RKO (cell line): ENCODE measurements around the gene RIMBP3C.
"Not testable (repeated sequence)": the region's sequence is repeated elsewhere in the genome, so short reads cannot be mapped to it uniquely, and the experiment has no call there.

Source experiments
- DNase-seq: peaks from one replicate; pipeline ENCODE4 v3.0.0-alpha.2; 2016; ENCODE audit warnings: low spot score

RIMBP3C gene

DNA sequence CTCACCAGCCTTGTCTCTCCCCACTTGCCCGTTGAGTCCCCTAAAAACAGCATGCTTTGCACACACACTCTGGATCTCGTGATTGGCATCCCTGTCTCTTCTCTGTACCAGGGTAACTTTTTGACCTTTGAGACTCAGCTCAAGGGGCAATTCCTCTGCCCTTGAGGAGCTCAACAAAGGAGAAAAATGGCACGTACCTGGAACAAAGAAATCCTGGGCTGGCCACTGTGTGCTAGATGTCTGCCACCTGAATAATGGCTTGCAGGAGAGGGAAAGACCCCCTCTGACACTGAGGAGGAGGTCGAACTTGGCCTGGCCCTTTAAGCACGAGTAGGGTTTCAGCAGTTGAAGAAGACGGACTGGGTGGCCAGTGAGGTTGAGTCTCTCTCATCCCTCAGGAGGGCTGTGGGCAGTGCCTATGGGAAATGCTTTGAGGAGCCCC lies 22.1 kb upstream of the RIMBP3C start:
- DNase-seq = no peak

DNA sequence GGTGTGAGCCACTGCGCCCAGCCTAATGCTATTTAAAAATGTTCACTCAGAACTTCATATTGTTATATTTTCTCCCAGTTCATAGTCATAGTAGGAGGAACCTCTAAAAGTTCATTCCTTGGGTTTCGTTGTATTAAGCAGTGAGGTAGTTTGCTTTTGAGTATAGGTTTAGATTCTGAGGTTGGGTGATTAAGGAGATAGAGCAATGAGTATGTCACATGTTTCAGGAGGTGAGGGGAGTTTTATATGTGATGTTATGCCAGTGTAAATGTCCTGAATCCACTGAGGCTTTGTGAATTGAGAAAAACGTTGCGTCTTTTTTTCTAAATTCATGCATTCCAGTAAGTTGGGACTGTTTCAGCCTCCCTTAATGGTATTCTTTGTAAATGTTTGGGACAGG lies 20.4 kb upstream of the RIMBP3C start:
- no peak for DNase-seq

DNA sequence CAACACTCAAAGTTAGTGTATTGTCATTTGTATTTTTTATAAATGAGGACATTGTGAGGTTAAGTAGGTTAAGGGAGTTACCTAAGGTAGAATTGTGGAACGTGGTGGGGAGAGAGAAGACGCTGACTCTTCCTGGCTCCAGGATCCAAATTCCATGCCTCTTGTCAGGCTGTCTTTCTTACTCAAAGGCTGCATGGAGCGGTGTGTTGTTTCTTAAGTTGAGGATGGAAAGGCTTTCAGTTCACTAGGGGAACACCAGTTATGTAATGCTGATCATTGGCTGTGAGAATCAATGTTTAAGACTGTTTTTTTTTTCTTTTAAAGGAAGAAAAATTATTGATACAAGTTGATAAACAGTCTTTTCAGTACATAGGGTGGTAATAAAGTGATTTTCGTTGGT lies 19.1 kb upstream of the RIMBP3C start:
- no peak for DNase-seq

DNA sequence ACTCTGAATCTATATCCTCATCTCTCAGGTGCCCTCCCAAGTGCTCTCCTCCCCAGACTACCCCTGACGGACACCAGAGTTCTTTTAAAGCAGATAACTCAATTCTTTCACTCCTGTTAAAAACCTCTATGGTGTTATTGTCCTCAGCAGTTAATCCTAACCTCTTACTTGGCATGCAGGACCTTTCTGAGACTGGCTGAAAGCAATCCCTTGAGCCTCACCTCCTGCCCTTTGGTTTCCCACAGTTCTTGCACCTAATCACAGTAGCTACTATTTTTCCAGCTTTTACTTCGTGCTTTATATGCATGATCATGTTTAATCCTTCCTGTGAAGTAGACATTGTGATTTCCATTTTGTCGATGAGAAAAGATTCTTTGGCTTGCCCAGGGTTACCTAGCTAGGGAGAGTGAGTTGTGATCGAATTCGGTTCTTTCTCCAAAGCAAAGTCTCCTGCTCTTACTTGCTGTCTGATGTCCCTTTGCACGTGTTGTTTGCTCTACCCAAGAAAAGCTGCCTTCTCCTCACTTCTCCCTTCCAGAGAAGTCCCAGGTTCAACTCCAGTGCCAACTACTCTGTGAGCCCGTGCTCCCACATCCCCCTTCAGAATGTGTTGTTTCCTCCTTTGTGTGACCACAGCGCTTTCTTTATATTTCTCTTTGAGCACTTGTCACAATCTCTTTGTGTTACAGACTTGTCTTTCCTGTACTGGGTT lies 18.4 kb upstream of the RIMBP3C start:
- DNase-seq = no peak

DNA sequence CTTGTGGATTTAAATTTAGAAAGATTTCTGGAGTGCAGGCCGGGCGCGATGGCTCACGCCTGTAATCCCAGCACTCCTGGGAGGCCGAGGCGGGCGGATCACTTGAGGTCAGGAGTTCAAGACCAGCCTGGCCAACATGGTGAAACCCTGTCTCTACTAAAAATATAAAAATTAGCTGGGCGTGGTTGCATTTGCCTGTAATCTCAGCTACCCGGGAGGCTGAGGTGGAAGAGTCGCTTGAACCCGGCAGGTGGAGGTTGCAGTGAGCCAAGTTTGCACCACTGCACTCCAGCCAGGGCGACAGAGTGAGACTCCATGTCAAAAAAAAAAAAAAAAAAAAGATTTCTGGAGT lies 17.8 kb upstream of the RIMBP3C start:
- not testable (repeated sequence) for DNase-seq

DNA sequence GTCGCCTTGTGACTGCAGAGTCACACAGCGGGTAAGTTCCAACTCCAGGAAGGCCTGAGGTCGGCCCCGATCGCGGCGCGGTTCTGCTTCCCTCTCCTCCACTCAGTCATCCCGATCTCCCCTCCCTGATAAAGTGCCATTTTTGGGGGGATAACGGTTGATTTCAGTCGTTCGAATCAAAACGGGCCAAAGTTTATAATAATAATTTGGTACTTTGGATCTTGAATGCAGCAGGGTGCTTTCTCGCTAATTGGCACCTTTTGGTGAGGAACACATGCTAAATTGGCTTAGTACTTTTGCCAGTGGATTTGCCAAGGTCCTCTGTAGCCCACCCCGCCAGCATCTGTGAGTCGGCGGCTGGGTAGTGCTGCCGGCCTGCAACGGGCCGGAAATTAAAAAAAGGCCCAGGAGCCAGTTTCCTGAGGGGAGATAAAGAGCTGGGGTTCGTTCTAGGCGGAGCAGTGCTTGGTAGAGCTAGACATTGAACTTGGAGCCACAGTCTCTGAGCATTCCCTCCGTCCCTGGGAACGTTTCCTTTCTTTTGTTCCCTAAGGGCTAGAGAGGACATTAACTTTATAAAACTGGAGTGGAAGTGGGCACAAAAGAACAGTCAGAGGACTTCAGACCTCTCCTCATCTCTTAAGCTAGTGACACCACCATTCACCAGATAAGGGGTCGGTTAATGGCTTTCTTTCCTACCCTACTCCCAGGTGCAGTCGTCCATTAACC lies 17.2 kb upstream of the RIMBP3C start:
- DNase-seq = peak; percentile 63

DNA sequence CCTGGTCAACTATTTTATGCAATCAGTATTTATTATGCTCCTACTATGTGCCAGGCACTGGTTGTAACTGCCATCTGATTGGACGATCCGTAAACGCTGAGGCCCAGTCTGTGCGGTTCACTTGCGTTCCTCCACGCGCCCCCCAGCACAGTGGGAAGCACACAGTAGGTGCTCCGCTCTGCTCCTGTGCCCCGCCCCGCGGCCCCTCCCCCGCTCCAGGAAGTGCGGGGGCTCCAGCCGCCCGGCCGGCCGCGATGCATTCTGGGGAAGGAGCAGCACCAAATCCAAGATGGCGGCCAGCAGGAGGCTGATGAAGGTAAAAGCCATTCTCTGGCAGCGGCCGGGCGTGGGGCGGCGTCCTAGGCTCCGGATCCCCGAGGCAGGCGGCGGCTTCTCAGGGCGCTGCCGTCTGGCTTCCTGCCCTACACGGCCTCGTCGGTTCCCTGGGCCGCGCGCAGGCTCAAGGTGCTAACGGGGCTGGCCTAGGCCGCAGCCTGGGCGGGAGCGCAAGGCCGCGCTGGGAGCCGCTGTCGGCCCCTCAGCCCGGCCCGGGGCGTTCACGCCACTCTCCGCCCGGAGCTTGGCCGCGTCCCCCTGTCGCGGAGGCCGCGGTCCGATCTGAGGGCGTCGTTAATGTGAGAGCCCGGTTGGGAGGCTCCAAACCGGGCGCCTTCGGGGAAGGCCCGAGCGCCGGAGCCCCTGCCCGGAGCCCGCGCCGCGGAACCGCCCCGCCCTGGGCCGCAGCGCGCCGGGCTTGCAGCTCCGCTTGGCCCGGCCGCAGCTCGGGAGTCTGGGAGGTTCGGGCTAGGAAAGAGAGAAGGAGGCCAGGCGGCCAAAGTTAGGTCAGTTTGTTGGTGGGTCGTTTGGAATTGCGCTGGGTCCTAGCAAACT lies 16.4 kb upstream of the RIMBP3C start, which contains the start of gene UBE2L3:
TSS of gene UBE2L3 (plus strand) at position 259 of the 891 bp plus-strand sequence. CDS start at position 290, 31 bp downstream.
- peak; percentile 82 for DNase-seq

DNA sequence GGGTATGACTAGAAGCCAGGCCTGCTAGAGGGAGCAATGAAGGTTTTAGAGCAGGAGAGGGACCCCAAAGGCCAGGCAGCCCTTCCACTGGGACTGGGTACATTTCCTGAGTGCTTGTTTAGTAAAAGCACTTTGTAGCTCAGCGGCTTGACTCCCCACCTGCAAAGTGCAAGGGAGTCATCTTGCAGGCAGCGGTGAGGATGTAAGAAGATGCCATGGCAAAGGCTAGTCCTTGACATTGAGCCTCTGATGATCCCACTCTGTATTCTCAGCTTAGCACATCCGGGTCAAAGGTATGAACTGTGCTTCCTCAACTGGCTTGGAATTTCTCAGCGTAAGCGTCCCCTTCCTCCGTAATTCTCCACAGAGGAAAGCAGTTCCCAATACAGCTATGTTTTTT lies 13.2 kb upstream of the RIMBP3C start:
- no peak for DNase-seq

DNA sequence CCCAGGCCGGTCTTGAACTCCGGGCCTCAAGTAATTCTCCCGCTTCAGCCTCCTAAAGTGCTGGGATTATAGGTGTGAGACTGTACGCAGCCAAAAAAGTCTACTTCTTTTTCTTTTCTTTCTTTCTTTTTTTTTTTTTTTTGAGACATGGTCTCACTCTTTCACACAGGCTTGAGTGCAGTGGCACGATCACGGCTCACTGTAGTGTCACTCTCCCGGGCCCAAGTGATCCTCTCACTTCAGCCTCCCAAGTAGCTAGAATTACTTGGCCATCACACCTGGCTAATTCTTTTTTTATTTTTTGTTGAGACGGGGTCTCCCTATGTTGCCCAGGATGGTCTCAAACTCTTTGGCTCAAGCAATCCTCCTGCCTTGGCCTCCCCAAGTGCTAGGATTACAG lies 12.7 kb upstream of the RIMBP3C start:
- DNase-seq = no peak

DNA sequence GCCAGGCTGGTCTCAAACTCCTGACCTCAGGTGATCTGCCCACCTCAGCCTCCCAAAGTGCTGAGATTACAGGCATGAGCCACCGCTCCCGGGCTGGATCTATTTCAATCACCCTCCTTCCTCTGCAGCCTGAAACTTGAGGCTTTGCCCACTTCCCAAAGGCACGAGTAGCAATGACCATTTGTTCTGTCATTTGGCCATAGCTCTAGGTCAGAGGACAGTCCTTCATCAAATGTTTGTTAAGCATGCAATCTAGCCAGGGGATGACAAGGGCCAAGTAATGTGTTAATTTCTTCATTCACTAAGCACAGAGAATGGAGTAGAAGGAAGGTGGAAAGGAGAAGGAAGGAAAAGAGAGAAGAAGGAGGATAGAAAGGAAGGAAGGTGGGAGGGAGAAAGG lies 9.4 kb upstream of the RIMBP3C start:
- DNase-seq = not testable (repeated sequence)

DNA sequence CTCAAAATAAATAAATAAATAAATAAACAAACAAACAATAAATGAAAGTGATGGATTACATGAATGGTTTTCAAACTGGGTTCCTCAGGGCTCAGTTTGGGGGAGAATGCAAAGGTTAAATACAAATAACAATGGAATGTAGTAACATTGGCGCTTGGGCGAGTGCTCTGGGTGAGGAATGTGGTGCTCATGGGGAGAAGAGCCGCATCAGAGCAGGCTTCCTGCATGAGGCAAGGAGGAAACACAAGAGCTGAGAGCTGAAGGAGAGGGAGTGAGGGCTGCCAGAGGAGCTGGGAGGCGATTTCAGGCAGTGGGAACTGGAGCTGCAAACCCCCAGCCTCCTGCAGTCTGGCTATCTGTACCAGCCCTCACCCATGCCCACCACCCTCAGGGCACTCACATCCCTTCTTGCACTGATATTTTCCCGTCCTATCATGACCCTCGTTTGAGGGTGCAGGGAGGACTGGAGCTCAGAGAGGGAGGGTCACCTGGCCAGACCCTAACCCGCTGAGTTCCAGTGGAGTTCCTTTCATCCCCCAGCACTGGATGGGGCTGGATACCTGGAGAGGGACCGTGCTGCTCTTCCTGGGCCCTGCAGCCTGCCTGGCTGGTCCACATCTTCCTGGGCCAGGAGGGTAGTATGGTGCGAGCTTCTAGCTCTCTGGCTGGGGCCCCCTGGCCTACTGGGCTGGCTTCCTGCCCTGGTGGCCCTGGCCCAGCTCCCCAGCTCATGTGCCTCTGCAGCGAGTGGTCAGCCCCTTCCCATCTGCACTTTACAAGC lies 8.3 kb upstream of the RIMBP3C start:
- not testable (repeated sequence) for DNase-seq

DNA sequence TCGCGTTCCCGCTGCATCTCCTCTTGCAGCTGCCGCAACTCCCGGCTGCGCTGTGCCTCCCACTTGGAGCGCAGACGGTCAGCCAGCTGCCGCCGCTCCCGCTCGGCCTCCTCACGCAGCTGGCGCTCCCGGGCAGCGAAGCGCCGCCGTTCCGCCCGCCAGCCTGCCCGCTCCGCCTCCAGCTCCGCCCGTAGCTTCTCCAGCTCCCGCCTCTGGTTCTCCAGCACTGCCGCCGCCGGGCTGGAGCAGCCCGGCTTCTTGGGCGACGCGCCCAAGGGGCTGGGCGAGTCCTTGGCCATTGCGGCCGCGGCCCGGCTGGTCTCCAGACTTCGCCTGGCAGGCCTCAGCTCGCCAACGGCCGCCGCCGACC lies 598 bp downstream of the RIMBP3C start:
- not testable (repeated sequence) for DNase-seq

DNA sequence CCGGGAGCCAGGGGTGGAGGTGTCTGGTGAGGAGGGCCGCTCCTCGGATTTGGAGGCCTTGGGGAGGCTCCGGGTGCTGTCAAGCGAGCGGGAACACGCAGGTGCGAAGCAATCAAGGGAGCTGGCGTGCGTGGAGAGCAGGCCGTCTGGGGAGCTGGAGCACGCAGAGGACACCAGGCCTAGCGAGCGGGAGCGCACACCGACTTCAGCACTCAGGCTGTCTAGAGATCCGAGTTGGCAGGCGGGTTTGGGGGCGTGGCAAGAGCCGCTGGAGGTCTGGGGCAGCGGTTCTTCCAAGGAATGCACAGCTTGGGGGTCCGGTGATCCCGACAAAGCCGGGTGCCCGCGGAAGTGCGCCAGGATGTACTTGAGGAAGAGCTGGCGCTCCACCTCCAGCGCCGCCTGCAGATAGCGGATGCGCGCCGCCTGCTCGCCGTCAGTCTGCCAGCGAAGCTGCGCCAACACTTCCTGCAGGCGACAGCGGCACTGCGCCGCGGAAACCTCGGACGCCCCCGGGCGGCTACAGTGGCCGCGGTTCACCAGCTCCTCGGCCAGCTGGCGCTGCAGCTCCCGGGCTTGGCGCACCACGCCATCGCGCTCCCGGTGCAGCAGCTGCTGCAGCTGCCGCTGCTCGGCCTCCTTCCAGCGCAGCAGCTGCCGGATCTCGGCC lies 1.1 kb downstream of the RIMBP3C start:
- DNase-seq = not testable (repeated sequence)

DNA sequence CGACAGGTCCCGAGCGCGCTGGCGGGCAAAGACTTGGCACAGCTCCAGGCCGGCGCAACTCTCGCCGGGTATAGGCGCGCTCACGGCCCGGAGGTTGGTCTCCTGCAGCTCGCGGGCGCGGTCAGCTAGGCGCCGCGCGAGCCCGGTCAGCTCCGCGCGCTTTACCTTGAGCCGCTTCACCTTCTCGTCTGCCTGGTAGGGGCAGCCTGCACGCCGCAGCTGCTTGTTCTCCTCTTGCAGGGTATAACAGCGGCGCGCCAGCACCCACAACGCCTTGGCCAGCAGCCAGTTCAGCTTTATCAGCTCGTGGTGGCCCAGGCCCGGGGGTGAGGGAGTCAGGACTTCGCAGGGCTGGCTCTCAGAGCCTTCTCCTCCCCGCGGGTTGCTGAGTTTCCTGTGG lies 1.7 kb downstream of the RIMBP3C start:
- not testable (repeated sequence) for DNase-seq

DNA sequence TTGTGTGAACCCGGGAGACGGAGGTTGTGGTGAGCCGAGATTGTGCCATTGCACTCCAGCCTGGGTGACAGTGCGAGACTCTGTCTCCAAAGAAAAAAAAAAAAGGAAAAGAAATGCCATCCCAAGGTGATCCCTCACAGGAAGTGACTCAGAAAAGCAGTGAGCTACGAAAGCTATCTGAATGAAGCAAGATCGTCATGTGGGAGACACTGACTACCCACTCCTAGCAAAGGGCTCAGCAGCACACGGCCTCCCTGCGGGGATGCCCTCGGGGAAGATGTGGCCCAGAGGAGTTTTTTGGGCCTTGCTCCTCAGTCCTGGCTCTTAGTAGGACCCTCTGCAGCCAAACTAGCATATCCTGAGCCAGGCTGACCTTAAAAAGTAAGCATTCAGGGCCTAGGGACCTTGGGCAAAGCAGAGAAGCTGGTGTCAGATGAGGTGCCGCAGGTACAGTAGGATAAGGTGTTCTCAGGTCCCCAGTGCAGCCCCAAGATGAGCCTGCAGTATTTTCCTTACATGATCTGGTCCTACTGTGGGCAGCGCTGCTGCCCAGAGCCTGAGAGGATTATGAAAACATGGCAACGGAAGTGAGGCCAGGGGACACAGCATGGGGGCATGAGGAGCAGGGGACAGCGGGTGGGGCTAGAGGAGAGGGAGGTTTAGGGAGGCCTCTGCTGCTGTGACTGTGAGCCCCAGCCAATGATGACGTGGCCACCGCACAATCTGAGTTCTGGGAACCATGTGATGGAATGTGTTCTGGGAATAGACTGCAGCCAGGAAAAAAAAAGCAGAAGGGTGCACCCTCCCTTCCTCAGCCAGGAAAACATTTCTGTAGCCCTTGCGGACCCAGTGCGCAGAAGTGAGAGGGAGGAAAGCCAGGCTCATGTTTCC lies 6.6 kb downstream of the RIMBP3C start:
- DNase-seq = not testable (repeated sequence)

DNA sequence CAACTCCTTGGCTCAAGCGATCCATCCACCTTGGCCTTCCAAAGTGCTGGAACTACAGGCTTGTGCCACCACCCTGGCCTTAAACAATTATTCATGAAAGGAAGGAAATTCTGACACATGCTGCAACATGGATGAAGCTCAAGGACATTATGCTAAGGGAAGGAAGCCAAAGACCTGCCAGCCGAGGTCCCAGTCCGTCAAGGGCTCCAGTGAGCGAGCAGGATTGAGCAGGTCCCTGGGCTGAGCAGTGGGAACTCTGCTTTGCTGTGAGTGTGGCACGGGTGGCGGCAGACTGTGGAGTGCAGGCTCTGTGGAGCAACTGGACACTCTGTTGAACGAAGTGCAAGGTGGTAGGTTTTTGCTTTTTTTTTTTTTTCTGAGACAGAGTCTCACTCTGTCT lies 11.4 kb downstream of the RIMBP3C start:
- DNase-seq = not testable (repeated sequence)

DNA sequence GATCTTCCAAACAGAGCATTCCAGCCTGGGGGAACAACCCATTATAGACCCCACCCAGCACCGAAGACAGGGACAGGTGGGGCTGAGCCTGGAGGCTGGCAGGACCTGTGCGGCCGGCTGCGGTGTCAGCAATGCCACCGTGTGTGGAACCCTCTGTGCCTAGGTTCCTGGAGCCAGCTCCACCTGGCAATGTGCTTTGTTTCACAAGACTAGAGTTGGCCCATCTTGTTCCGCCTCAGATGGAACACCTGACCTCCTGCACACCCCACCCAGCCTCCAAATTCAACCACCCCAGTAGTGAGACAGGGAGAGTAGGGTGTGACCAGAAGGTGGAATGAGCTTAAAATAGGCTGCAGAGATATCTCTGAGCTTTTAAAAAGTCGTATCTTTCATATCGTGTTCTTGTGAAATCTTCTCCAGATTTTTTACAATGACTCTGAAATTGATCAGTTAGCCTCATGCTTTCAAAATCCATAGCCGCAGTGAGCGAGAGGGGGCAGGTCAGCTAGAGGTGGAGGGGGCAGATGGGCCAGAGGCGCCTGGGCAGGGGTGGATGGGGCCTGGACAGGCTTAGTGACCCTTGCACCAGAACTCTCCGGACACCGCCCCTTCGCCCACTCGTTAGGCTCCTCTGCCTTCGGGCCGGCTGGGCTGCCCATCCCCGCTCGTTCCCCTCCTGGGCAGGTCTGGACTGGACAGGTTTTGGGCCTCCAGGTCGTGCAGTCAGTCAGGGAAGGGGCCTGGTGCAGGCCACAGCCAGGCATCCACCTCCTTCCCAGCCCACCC lies 18.2 kb downstream of the RIMBP3C start:
- not testable (repeated sequence) for DNase-seq

DNA sequence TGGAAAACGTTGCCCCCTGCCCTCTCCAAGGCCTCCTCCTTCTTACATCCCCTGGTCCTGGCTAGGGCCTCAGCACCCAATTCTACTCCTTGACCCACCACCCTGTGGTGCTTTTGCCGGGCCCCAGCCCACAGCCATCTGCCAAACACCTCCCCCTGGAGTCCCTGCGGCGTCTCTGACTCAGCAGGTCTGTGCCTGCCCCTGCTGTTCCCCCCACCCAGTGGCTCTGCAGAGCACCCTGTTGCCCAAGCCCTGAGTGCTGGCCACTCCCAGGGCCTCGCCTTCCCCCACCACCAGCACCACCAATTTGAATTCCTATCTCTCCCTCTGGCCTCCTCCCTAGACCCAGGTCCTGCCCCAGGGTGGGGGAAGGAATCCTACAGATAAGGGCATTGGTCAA lies 19.7 kb downstream of the RIMBP3C start:
- not testable (repeated sequence) for DNase-seq
